SK-N-SH treated with all-trans-retinoic acid at 6 μM for 48 hours (cell line): Measurements from ENCODE around the gene KCNH3.

Experiments used
- ATAC-seq: fragments of 200-7000 bp; cut with Tn5 transposase; 3 replicates; pipeline ENCODE4 v1.9.1; 2020; ENCODE audit warnings: mild to moderate bottlenecking, moderate library complexity
- BACH2 ChIP-seq: fragments of 250-450 bp; sonication (Bioruptor Pico); IDR thresholded peaks from 2 replicates; pipeline ENCODE4 v1.9.0; 2021; ENCODE audit warnings: mild to moderate bottlenecking, borderline replicate concordance
- CREB5 ChIP-seq: fragments of 250-450 bp; sonication (Bioruptor Pico); IDR thresholded peaks from 2 replicates; pipeline ENCODE4 v1.5.1; 2020; ENCODE audit warnings: low read depth, mild to moderate bottlenecking, moderate library complexity
- CSRNP3 ChIP-seq: fragments of 250-450 bp; sonication (Bioruptor Pico); IDR thresholded peaks from 2 replicates; pipeline ENCODE4 v1.5.1; 2021; ENCODE audit warnings: mild to moderate bottlenecking, moderate library complexity
- ESRRG ChIP-seq: fragments of 250-450 bp; sonication (Bioruptor Pico); IDR thresholded peaks from 2 replicates; pipeline ENCODE4 v1.6.1; 2021; ENCODE audit warnings: mild to moderate bottlenecking
- GLIS3 ChIP-seq: fragments of 250-450 bp; sonication (Bioruptor Pico); IDR thresholded peaks from 2 replicates; pipeline ENCODE4 v1.5.0; 2020; ENCODE audit warnings: mild to moderate bottlenecking, moderate library complexity
- ISL1 ChIP-seq: fragments of 250-450 bp; sonication (Bioruptor Pico); IDR thresholded peaks from 2 replicates; pipeline ENCODE4 v2.1.2; 2022; ENCODE audit warnings: mild to moderate bottlenecking, moderate library complexity
- OSR1 ChIP-seq: fragments of 250-450 bp; sonication (Bioruptor Pico); IDR thresholded peaks from 2 replicates; pipeline ENCODE4 v1.8.0; 2022; ENCODE audit warnings: moderate library complexity, mild to moderate bottlenecking, inconsistent platforms
- PATZ1 ChIP-seq: fragments of 250-450 bp; sonication (Bioruptor Pico); IDR thresholded peaks from 2 replicates; pipeline ENCODE4 v1.8.0; 2020; ENCODE audit warnings: mild to moderate bottlenecking, moderate library complexity, borderline replicate concordance
- POU6F1 ChIP-seq: fragments of 250-450 bp; sonication (Bioruptor Pico); IDR thresholded peaks from 2 replicates; pipeline ENCODE4 v1.8.0; 2021; ENCODE audit warnings: low read depth, mild to moderate bottlenecking, moderate library complexity, borderline replicate concordance
- PPARA ChIP-seq: fragments of 250-450 bp; sonication (Bioruptor Pico); IDR thresholded peaks from 2 replicates; pipeline ENCODE4 v1.5.0; 2020; ENCODE audit warnings: mild to moderate bottlenecking, borderline replicate concordance
- RARB ChIP-seq: fragments of 250-450 bp; sonication (Bioruptor Pico); IDR thresholded peaks from 2 replicates; pipeline ENCODE4 v1.8.0; 2021; ENCODE audit warnings: mild to moderate bottlenecking, moderate library complexity
- SNAI2 ChIP-seq: fragments of 250-450 bp; sonication (Bioruptor Pico); IDR thresholded peaks from 2 replicates; pipeline ENCODE4 v1.5.0; 2020; ENCODE audit warnings: mild to moderate bottlenecking, moderate library complexity
- TCF4 ChIP-seq: fragments of 250-450 bp; sonication (Bioruptor Pico); IDR thresholded peaks from 2 replicates; pipeline ENCODE4 v1.8.0; 2021; ENCODE audit warnings: mild to moderate bottlenecking, moderate library complexity, borderline replicate concordance
- TOX ChIP-seq: fragments of 250-450 bp; sonication (Bioruptor Pico); IDR thresholded peaks from 2 replicates; pipeline ENCODE4 v1.8.0; 2021; ENCODE audit warnings: mild to moderate bottlenecking, moderate library complexity, borderline replicate concordance
- TSHZ2 ChIP-seq: fragments of 250-450 bp; sonication (Bioruptor Pico); IDR thresholded peaks from 2 replicates; pipeline ENCODE4 v1.5.0; 2020; ENCODE audit warnings: mild to moderate bottlenecking, moderate library complexity
- ZC3H10 ChIP-seq: fragments of 250-450 bp; sonication (Bioruptor Pico); IDR thresholded peaks from 2 replicates; pipeline ENCODE4 v1.5.1; 2021; ENCODE audit warnings: mild to moderate bottlenecking, moderate library complexity
- ZFP3 ChIP-seq: fragments of 250-450 bp; sonication (Bioruptor Pico); IDR thresholded peaks from 2 replicates; pipeline ENCODE4 v1.5.0; 2020; ENCODE audit warnings: mild to moderate bottlenecking, moderate library complexity
- ZFP30 ChIP-seq: fragments of 450-650 bp; formaldehyde crosslinking; IDR thresholded peaks from 2 replicates; pipeline ENCODE4 v1.5.0; 2022; ENCODE audit warnings: mild to moderate bottlenecking, moderate library complexity
- ZNF565 ChIP-seq: fragments of 450-650 bp; formaldehyde crosslinking; conservative IDR thresholded peaks from 2 replicates; pipeline ENCODE4 v1.5.0; 2020; ENCODE audit warnings: low read depth, mild to moderate bottlenecking, moderate library complexity
- ZNF70 ChIP-seq: fragments of 450-650 bp; formaldehyde crosslinking; IDR thresholded peaks from 2 replicates; pipeline ENCODE4 v1.5.0; 2020; ENCODE audit warnings: mild to moderate bottlenecking, moderate library complexity
- ZNF8 ChIP-seq: fragments of 450-650 bp; formaldehyde crosslinking; IDR thresholded peaks from 2 replicates; pipeline ENCODE4 v1.5.0; 2020; ENCODE audit warnings: mild to moderate bottlenecking, moderate library complexity

Gene KCNH3

GRCh38 chr12:49582850-49583249, 44.0 kb downstream of the KCNH3 start:
- TF ChIP-seq ESRRG (CRISPR knock-in tag) (no peak), ZNF8 (CRISPR knock-in tag) (no peak), SNAI2 (CRISPR knock-in tag) (no peak), BACH2 (CRISPR knock-in tag) (no peak), ZC3H10 (CRISPR knock-in tag) (no peak), OSR1 (CRISPR knock-in tag) (no peak), GLIS3 (CRISPR knock-in tag) (no peak), ISL1 (CRISPR knock-in tag) (no peak), POU6F1 (CRISPR knock-in tag) (no peak), ZNF70 (no peak)
- peak; percentile 63 for ATAC-seq

- TF ChIP-seq ISL1 (CRISPR knock-in tag) (no peak), ZNF70 (no peak), PPARA (CRISPR knock-in tag) (no peak), GLIS3 (CRISPR knock-in tag) (no peak), SNAI2 (CRISPR knock-in tag) (no peak), OSR1 (CRISPR knock-in tag) (no peak), TSHZ2 (CRISPR knock-in tag) (no peak), CREB5 (CRISPR knock-in tag) (no peak), ZFP30 (CRISPR knock-in tag) (no peak), CSRNP3 (CRISPR knock-in tag) (no peak), PATZ1 (CRISPR knock-in tag) (no peak), ZNF8 (CRISPR knock-in tag) (no peak), TOX (CRISPR knock-in tag) (no peak), ZNF565 (no peak), ZFP3 (CRISPR knock-in tag) (no peak), POU6F1 (CRISPR knock-in tag) (no peak), ESRRG (CRISPR knock-in tag) (no peak), TCF4 (CRISPR knock-in tag) (no peak), RARB (CRISPR knock-in tag) (no peak)
- TF ChIP-seq, all 23 proteins: peak for 0
- ATAC-seq: no peak
Observed at GRCh38 chr12:49583366-49584094, 44.7 kb downstream of the KCNH3 start.
